Measurements from ENCODE around the gene OR13A1. TPM values are rescaled to one million over a fixed set of nuclear protein-coding genes. Genes with fewer than 3 reads are reported as not detected.
"Not testable (repeated sequence)": the region's sequence is repeated elsewhere in the genome, so short reads cannot be mapped to it uniquely, and the experiment has no call there.

OR13A1 gene
- total RNA-seq, 1 donor from 2014 or later: not detected

- no peak for DNase-seq (ENCODE audit: extremely low read depth, low read depth, low spot score)
Observed at GRCh38 chr10:45282061-45282460, 33.3 kb downstream of the OR13A1 start.

- no peak for DNase-seq (ENCODE audit: extremely low read depth, low read depth, low spot score)
Observed at GRCh38 chr10:45280113-45280760, 35.2 kb downstream of the OR13A1 start.

GRCh38 chr10:45279682-45280081 lies 35.7 kb downstream of the OR13A1 start:
- no peak for DNase-seq (ENCODE audit: extremely low read depth, low read depth, low spot score)

DNA sequence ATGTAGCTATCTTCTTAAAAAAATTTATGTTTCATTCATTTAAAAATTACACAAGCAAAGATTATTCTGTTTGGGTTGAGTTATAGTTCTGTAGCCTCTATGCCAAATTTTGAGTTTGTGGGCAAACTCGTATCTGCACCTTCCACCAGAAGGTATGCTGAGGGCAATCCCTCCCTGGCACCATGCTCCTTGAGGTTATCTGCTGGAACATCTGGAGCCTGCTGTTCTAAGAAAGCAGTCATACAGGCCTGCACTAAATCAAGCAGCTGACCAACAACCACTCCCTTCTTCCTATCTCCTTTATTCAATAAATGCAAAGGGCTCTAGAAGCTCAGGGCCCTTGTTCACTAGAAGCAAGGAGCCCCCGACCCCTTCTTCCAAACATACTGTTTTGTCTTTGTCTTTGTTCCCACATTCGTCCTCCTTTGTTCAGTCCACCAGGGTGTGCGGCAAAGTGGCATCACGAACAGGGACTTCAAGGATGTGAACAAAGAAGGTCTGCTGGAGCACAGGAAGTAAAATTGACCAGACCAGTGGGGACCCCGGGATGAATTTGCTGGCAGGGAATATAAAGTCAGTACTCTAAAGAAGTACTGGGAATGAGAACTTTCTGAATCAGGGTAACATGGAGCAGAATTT lies 36.4 kb downstream of the OR13A1 start:
- no peak for DNase-seq (ENCODE audit: extremely low read depth, low read depth, low spot score)

- DNase-seq (ENCODE audit: extremely low read depth, low read depth, low spot score): not testable (repeated sequence)
Observed at GRCh38 chr10:45276146-45276545, 39.3 kb downstream of the OR13A1 start.

DNA sequence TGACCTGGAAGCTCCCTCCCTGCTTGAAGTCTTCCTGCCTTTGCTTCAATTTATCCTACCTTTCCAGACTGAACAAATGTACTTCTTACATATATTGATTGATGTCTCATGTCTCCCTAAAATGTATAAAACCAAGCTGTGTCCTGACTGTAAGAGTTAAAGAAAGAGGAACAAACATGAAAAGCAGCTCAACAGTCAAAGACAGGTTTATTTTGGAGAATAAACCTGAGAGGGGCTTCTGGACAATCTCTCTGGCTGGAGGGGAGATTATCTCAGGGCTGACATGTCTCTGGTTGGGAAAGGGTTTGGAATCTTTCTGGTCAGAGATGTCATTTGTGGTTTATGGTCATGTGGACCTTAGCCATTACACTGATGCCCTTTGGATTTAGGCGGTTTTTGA lies 41.0 kb downstream of the OR13A1 start:
- no peak for DNase-seq (ENCODE audit: extremely low read depth, low read depth, low spot score)

- not testable (repeated sequence) for DNase-seq (ENCODE audit: extremely low read depth, low read depth, low spot score)
Observed at GRCh38 chr10:45267777-45268176, 47.6 kb downstream of the OR13A1 start.

DNA sequence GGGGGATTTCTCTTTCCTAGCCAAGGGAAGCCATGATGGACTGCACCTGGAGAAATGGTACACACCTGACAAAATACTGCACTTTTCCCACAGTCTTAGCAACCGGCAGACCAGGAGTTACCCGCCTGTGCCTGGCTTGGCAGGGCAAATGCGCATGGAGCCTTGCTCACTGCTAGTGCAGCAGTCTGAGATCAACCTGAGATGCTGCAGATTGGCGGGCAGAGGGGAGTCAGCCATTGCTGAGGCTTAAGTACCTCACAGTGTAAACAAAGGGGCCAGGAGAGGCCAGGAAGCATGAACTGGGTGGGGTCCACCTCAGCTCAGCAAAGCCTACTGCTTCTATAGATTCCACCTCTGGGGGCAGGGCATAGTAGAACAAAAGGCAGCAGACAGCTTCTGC lies 49.4 kb downstream of the OR13A1 start:
- no peak for DNase-seq (ENCODE audit: extremely low read depth, low read depth, low spot score)

GRCh38 chr10:45261946-45262345 lies 53.5 kb downstream of the OR13A1 start:
- no peak for DNase-seq (ENCODE audit: extremely low read depth, low read depth, low spot score)

GRCh38 chr10:45261243-45261775 lies 54.1 kb downstream of the OR13A1 start:
- DNase-seq (ENCODE audit: extremely low read depth, low read depth, low spot score): no peak

- DNase-seq (ENCODE audit: extremely low read depth, low read depth, low spot score): not testable (repeated sequence)
Observed at GRCh38 chr10:45260635-45261034, 54.8 kb downstream of the OR13A1 start.

GRCh38 chr10:45259786-45260495 lies 55.5 kb downstream of the OR13A1 start:
- not testable (repeated sequence) for DNase-seq (ENCODE audit: extremely low read depth, low read depth, low spot score)

- no peak for DNase-seq (ENCODE audit: extremely low read depth, low read depth, low spot score)
Observed at GRCh38 chr10:45257600-45257999, 57.8 kb downstream of the OR13A1 start.

DNA sequence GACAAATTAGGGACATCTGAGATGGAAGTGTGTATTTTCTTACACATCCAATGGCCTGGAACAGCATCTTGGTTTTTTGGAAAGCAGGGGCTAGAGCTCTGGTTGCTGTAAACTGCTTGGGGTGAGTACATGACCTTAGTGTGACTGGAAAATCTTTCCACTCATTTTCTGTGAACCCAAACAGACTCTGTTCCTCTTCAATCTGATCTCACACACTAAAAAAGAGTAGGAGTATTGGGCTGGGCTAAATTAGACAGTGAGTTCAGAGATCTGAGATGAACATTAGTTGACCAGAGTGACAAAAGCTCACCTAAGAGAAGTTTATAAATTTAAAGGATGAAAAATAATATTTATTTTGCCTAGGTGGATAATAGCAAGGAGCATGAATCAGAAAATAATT lies 59.2 kb downstream of the OR13A1 start:
- DNase-seq (ENCODE audit: extremely low read depth, low read depth, low spot score): no peak

DNA sequence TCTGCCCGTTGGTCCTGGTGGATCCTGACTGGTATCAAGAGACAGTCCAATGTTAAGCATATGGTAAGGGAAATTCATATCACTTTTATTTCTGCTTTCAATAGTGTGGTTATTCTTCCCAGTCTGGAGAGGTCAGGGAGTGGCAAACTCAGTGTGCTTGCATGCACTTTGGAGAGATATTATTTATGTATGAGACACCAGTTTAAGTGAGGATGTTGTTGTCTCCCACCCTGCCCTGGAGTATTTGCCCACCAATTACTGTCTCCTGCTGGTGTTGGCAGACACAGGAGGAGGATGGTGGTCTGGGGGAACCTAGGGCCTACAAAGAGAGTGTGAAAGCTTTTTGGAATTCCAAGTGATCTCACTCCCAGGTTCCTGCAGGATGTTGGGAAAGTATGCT lies 59.7 kb downstream of the OR13A1 start:
- DNase-seq (ENCODE audit: extremely low read depth, low read depth, low spot score): no peak

GRCh38 chr10:45254892-45255291 lies 60.5 kb downstream of the OR13A1 start:
- no peak for DNase-seq (ENCODE audit: extremely low read depth, low read depth, low spot score)

DNA sequence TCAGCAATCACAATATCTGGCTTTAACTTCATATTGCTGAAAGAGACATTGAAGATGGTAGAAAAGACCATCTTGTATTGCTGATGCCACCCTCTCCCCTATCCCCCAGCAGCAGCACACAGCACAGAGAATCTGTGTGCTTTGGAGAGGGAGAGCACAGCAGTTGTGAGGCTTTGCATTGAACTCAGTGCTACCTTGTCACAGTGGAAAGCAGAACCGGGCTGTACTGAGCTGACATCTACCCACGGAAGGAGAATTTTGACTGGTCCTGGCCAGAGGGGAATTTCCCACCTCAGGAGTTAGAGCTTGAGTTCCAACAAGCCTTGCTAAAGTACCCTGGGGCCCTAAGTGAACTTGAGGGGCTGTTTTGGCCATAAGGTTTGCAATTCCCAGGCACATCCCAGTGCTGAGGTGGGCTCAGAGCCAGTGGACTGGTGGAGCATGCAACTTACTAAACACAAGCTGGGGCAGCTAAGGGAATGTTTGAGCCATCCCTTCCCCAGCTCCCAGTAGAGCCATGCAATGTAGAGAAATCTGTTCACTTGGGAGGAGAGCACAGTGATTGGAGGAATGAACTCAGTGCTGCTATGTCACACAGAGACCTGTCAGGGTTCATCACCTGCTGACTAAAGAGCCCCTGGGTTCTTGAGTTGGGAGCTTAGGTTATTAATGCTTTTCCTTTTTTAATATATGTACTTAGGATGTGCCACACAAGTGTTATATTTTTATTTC lies 62.1 kb downstream of the OR13A1 start:
- no peak for DNase-seq (ENCODE audit: extremely low read depth, low read depth, low spot score)
